A673 (cell line): Measurements from ENCODE around the gene GJC2. TPM values are rescaled to one million over a fixed set of nuclear protein-coding genes. Genes with fewer than 3 reads are reported as not detected.

ENCODE experiments used
- BruUV-seq: library from RNA; stranded (reverse); fragments of 400-500 nt; replicated peaks from 2 replicates; lab custom pipeline; 2021; lab: Mats Ljungman, UMichigan
- CTCF ChIA-PET: fragments of 300-600 bp; sonication (Branson Sonifier 250); formaldehyde crosslinking; loops from one replicate; lab custom pipeline; 2022; ENCODE audit warnings: antibody characterized with exemption; lab: Charles Lee
- POLR2A ChIA-PET: fragments of 300-600 bp; sonication (Branson Sonifier 250); formaldehyde crosslinking; loops from one replicate; lab custom pipeline; 2022; ENCODE audit warnings: antibody characterized with exemption; ENCODE audit not compliant: low non-redundant PET; lab: Charles Lee
- DNase-seq: peaks from one replicate; pipeline ENCODE4 v3.0.0-alpha.2; 2015; ENCODE audit warnings: low spot score
- H3K27ac ChIP-seq: fragments of 200-600 bp; sonication (generic); 2 replicates; pipeline ENCODE4 v1.5.1; 2016; ENCODE audit warnings: mixed run types, low read depth, mild to moderate bottlenecking, mixed read lengths, antibody characterized with exemption, low read length; ENCODE audit not compliant: poor library complexity, severe bottlenecking
- H3K27me3 ChIP-seq: fragments of 200-600 bp; sonication (generic); replicated peaks from 2 replicates; pipeline ENCODE4 v1.6.1; 2017; ENCODE audit warnings: mixed run types, low read depth, mild to moderate bottlenecking, mixed read lengths, antibody characterized with exemption, low read length; ENCODE audit not compliant: insufficient read depth, poor library complexity
- H3K36me3 ChIP-seq: fragments of 200-600 bp; sonication (generic); 2 replicates; pipeline ENCODE4 v1.6.1; 2016; ENCODE audit warnings: mixed run types, mild to moderate bottlenecking, mixed read lengths, antibody characterized with exemption, low read length; ENCODE audit not compliant: insufficient read depth, poor library complexity, severe bottlenecking
- H3K4me1 ChIP-seq: fragments of 200-600 bp; sonication (generic); 2 replicates; pipeline ENCODE4 v1.6.1; 2017; ENCODE audit warnings: mixed run types, mild to moderate bottlenecking, mixed read lengths, antibody characterized with exemption, low read length; ENCODE audit not compliant: insufficient read depth, poor library complexity, severe bottlenecking
- H3K4me3 ChIP-seq: fragments of 200-600 bp; sonication (generic); 2 replicates; pipeline ENCODE4 v1.5.1; 2016; ENCODE audit warnings: low read depth, mixed run types, mild to moderate bottlenecking, mixed read lengths, low read length; ENCODE audit not compliant: poor library complexity, severe bottlenecking
- H3K9me3 ChIP-seq: fragments of 200-600 bp; sonication (generic); 2 replicates; pipeline ENCODE4 v1.6.1; 2016; ENCODE audit warnings: mixed run types, low read depth, mild to moderate bottlenecking, mixed read lengths, antibody characterized with exemption, low read length; ENCODE audit not compliant: poor library complexity, severe bottlenecking
- EZH2 ChIP-seq: fragments of 200-600 bp; sonication (generic); IDR thresholded peaks from 2 replicates; pipeline ENCODE4 v1.6.1; 2017; ENCODE audit warnings: borderline replicate concordance, low read depth, mild to moderate bottlenecking, mixed read lengths, antibody characterized with exemption, low read length; ENCODE audit not compliant: poor library complexity, severe bottlenecking
- intact Hi-C: fragments of 100-400 bp; cut with micrococcal nuclease; formaldehyde crosslinking; loops from one replicate; pipeline ENCODE4 v1.10.0; 2022; ENCODE audit not compliant: unreplicated experiment
- total RNA-seq: library from RNA; stranded (reverse); gene quantifications from 2 replicates; pipeline ENCODE4 v1.2.3, GENCODE V29; 2021
- TF ChIP-seq, protein P1 (sequence below): fragments of 300-800, 200-600 bp; sonication (generic); conservative IDR thresholded peaks from 2 replicates; pipeline ENCODE4 v1.5.1; 2017; ENCODE audit warnings: low read depth, mild to moderate bottlenecking, antibody characterized with exemption, low read length, moderate library complexity, mixed read lengths

GJC2 gene
- total RNA-seq, 1 experiment from 2014 or later, result 0.97 TPM

DNA sequence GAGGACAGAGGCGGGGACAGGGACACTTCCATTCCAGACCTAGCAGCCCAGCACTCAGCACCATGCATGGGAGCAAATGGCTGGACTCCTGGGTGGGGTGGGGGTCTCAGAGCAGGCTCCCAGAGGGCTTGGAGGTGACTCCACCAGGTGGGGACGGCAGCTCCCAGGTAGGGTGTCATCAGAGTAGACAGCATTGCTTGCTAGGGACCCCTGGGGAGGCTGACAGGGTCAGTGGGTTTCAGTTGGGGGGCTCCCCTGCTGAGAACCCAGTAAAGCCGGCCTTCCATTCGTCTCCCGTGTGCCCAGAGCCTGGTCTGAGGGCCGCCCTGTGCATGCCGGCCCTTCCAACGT is 4.8 kb upstream of the GJC2 start:
- TF ChIP-seq EZH2, result no peak
- TF ChIP-seq, protein P1, sequence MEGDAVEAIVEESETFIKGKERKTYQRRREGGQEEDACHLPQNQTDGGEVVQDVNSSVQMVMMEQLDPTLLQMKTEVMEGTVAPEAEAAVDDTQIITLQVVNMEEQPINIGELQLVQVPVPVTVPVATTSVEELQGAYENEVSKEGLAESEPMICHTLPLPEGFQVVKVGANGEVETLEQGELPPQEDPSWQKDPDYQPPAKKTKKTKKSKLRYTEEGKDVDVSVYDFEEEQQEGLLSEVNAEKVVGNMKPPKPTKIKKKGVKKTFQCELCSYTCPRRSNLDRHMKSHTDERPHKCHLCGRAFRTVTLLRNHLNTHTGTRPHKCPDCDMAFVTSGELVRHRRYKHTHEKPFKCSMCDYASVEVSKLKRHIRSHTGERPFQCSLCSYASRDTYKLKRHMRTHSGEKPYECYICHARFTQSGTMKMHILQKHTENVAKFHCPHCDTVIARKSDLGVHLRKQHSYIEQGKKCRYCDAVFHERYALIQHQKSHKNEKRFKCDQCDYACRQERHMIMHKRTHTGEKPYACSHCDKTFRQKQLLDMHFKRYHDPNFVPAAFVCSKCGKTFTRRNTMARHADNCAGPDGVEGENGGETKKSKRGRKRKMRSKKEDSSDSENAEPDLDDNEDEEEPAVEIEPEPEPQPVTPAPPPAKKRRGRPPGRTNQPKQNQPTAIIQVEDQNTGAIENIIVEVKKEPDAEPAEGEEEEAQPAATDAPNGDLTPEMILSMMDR, result no peak
- no peaks in the 10 kb centered on the region for H3K36me3 ChIP-seq
- H3K27ac ChIP-seq, result no peak overlapping the region
- ChIA-PET POLR2A (no interaction called here), CTCF (no interaction called here)
- intact Hi-C loops, result no loop called here
- no peak overlapping the region for H3K4me3 ChIP-seq
- H3K9me3 ChIP-seq, result no peaks in the 10 kb centered on the region
- DNase-seq, result no peak
- peaks cover 18% of the 10 kb centered on the region for H3K4me1 ChIP-seq
- no TSS peak for BruUV-seq
- no peaks in the 10 kb centered on the region for H3K27me3 ChIP-seq

DNA sequence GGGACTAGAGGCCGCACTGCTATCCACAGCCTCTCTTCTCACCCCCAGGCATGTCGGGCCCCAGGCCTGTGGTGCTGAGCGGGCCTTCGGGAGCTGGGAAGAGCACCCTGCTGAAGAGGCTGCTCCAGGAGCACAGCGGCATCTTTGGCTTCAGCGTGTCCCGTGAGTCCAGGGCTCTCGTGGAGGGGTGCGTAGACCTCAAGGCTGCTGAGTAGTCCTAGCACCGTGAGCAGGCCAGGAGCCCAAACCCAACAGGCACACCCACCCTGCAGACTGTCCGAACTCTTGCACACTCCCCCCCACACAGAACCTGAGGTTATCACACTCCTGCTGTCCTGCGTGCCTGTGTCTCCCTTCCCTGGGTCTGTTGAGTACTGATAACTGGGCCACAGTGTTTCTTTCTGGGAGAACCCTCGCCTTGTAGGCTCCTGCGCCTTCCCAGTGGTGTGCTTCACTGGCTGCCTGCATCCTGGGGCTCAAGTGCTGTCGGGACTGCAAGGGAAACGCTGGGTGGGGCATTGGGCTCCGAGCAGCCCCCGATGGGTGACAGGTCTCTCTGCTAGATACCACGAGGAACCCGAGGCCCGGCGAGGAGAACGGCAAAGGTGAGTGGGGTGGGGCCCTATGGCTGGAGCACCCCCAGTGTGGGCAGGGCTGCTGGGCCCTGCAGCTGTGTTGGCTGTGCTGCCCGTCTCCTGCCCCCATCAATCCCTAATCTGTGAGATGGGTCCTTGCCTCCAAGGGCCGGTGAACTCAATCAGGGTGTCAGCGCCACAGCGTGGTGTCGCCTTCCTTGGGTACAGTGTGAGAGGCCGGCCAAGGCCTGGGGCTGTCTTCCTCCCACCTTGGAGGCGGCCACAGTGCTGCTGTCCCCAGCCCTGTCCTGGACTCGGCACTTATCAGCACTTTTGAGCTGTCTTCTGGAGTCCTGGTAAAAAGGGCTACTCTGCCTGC is 4.0 kb upstream of the GJC2 start:
- Histone ChIP-seq H3K36me3 (no peaks in the 10 kb centered on the region), H3K9me3 (no peaks in the 10 kb centered on the region), H3K4me3 (no peak overlapping the region), H3K27me3 (no peaks in the 10 kb centered on the region), H3K4me1 (peaks cover 18% of the 10 kb centered on the region), H3K27ac (no peak overlapping the region)
- DNase-seq, result no peak
- TF ChIP-seq EZH2, result no peak
- TF ChIP-seq, protein P1, result no peak
- no TSS peak for BruUV-seq
- POLR2A ChIA-PET, result no interaction called here
- intact Hi-C loops, result no loop called here
- CTCF ChIA-PET, result no interaction called here

DNA sequence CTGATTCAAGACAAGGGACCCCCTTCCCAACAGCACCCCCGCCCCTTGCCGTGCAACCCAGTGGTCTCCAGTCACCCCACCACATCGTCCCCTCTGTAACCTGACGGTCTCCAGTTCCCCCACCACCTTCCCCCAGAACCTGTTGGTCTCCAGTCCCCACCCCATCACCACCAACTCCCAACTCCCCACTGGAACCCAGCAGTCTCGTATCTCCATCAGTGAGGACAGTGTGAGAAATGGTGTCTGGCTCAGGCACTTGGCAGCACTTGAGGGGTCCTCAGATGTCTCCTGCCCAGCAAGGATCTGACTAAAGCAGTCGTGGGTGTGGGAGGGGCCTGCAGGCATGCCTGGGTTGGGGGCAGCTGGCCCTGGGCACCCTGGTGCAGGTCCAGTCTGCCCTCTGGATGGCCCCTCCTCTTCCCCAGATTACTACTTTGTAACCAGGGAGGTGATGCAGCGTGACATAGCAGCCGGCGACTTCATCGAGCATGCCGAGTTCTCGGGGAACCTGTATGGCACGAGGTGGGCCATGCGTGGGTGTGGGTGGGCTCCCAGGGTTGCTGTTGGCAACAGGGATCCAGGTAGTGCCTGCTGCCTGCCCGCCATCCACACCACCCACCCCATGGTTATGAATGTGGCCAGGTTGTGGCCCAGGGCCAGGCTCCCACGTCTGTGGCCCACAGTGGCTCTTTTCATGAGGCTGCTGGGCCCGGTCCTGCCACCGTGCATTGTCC is 3.1 kb upstream of the GJC2 start:
- Histone ChIP-seq H3K27me3 (no peaks in the 10 kb centered on the region), H3K4me1 (peaks cover 18% of the 10 kb centered on the region), H3K27ac (no peak overlapping the region), H3K4me3 (no peak overlapping the region), H3K36me3 (no peaks in the 10 kb centered on the region), H3K9me3 (no peaks in the 10 kb centered on the region)
- ChIA-PET CTCF (no interaction called here), POLR2A (no interaction called here)
- no peak for DNase-seq
- TF ChIP-seq, protein P1, result no peak
- no peak for TF ChIP-seq EZH2
- BruUV-seq, result no TSS peak
- intact Hi-C loops, result no loop called here
